HepG2 (cell line): ENCODE measurements around the gene DHX36. TPM values are rescaled to one million over a fixed set of nuclear protein-coding genes. Genes with fewer than 3 reads are reported as not detected.

Source experiments
- ATAC-seq: fragments of 200-7000 bp; cut with Tn5 transposase; 3 replicates; pipeline ENCODE4 v1.9.1; 2020; ENCODE audit warnings: mild to moderate bottlenecking, moderate library complexity
- BruUV-seq: library from RNA; stranded (reverse); fragments of 400-500 nt; replicated peaks from 2 replicates; lab custom pipeline; 2021; lab: Mats Ljungman, UMichigan
- CTCF ChIA-PET: fragments of 300-600 bp; formaldehyde crosslinking; extraction: SDS; loops from one replicate; lab custom pipeline; 2021; ENCODE audit warnings: low total read pairs, inconsistent platforms, low intra/inter-chr PET ratio; lab: Yijun Ruan, JAX
- POLR2A ChIA-PET: fragments of 350-600 bp; sonication (Branson Sonifier 250); formaldehyde crosslinking; loops from one replicate; lab custom pipeline; 2020; ENCODE audit warnings: antibody characterized with exemption, inconsistent platforms; lab: Yijun Ruan, JAX
- DNase-seq: peaks from one replicate; pipeline ENCODE4 v3.0.0-alpha.2; 2015; ENCODE audit warnings: low spot score
- FAIRE-seq: peaks from 3 replicates; lab custom pipeline; 2011; peaks lifted over from hg19 to GRCh38; lab: Jason Lieb, UNC
- H2AFZ ChIP-seq: one replicate; pipeline ENCODE4 v1.6.1; 2011; ENCODE audit warnings: low read length, inconsistent platforms
- H3K27ac ChIP-seq: fragments of 300-600 bp; 3 replicates; pipeline ENCODE4 v1.8.0; 2011; ENCODE audit warnings: mixed run types, mild to moderate bottlenecking, mixed read lengths, low read length, inconsistent platforms; ENCODE audit not compliant: insufficient read depth; ENCODE audit errors: extremely low read length
- H3K27me3 ChIP-seq, 2 experiments: fragments of 200-600 bp in 1 of 2; 2 replicates in 1 of 2; 3 replicates in 1 of 2; pipeline versions ENCODE4 v1.6.0 to v1.8.0; 2011; ENCODE audit warnings: low read length in 2 of 2, mild to moderate bottlenecking in 2 of 2, moderate library complexity in 2 of 2, inconsistent platforms in 1 of 2; ENCODE audit not compliant: insufficient read depth in 2 of 2, control insufficient read depth in 1 of 2
- H3K36me3 ChIP-seq, 2 experiments: fragments of 200-600 bp in 1 of 2; replicated peaks in 1 of 2; 2 replicates in 1 of 2; 3 replicates in 1 of 2; pipeline versions ENCODE4 v1.5.1 to v1.8.0; 2011; ENCODE audit warnings: low read length in 2 of 2, inconsistent platforms in 1 of 2; ENCODE audit not compliant: insufficient read depth in 2 of 2, control insufficient read depth in 1 of 2
- H3K4me1 ChIP-seq: 2 replicates; pipeline ENCODE4 v1.5.1; 2012; ENCODE audit warnings: low read length, inconsistent platforms; ENCODE audit not compliant: insufficient read depth
- H3K4me2 ChIP-seq: 2 replicates; pipeline ENCODE4 v1.6.0; 2011; ENCODE audit warnings: low read depth, low read length, inconsistent platforms
- H3K4me3 ChIP-seq, 3 experiments: fragments of 200-600 bp in 1 of 3; sonication (generic), shearing (Covaris generic) in 1 of 3; replicated peaks in 1 of 3; 2 replicates each; pipeline ENCODE4 v1.5.1; 2011 to 2016; ENCODE audit warnings: low read length in 3 of 3, inconsistent platforms in 2 of 3, low read depth in 2 of 3, mild to moderate bottlenecking in 2 of 3, control low read depth in 1 of 3, mixed read lengths in 1 of 3; ENCODE audit not compliant: insufficient read depth in 1 of 3
- H3K79me2 ChIP-seq: one replicate; pipeline ENCODE4 v1.6.1; 2011; ENCODE audit warnings: low read length, inconsistent platforms; ENCODE audit not compliant: insufficient read depth
- H3K9ac ChIP-seq: 2 replicates; pipeline ENCODE4 v1.6.0; 2011; ENCODE audit warnings: mild to moderate bottlenecking, low read depth, low read length, inconsistent platforms; ENCODE audit not compliant: insufficient read depth
- H3K9me3 ChIP-seq: 2 replicates; pipeline ENCODE4 v1.5.1; 2012; ENCODE audit warnings: mild to moderate bottlenecking, low read length
- H4K20me1 ChIP-seq: 2 replicates; pipeline ENCODE4 v1.6.0; 2011; ENCODE audit warnings: inconsistent platforms, mild to moderate bottlenecking, low read length, moderate library complexity; ENCODE audit not compliant: insufficient read depth
- ARNTL ChIP-seq: sonication (generic); formaldehyde crosslinking; IDR thresholded peaks from 2 replicates; pipeline ENCODE4 v1.4.0; 2020; ENCODE audit warnings: mild to moderate bottlenecking, missing genetic modification reagents
- BRD4 ChIP-seq: sonication (generic); formaldehyde crosslinking; IDR thresholded peaks from 2 replicates; pipeline ENCODE4 v1.4.0; 2020; ENCODE audit warnings: missing genetic modification reagents
- HNRNPK ChIP-seq: fragments of 200-400 bp; formaldehyde crosslinking; IDR thresholded peaks from 2 replicates; pipeline ENCODE4 v1.6.1; 2018; ENCODE audit warnings: low read length, low read depth, moderate library complexity, mild to moderate bottlenecking; ENCODE audit not compliant: poor library complexity, severe bottlenecking
- MEIS1 ChIP-seq: sonication (generic); formaldehyde crosslinking; IDR thresholded peaks from 2 replicates; pipeline ENCODE4 v1.9.0; 2021; ENCODE audit warnings: mild to moderate bottlenecking, missing genetic modification reagents, moderate library complexity, borderline replicate concordance
- ZNF292 ChIP-seq: sonication (generic); formaldehyde crosslinking; IDR thresholded peaks from 2 replicates; pipeline ENCODE4 v1.8.1; 2022; ENCODE audit warnings: mild to moderate bottlenecking, low read depth, missing genetic modification reagents, borderline replicate concordance
- ZNF431 ChIP-seq: sonication (generic); formaldehyde crosslinking; IDR thresholded peaks from 2 replicates; pipeline ENCODE4 v1.9.0; 2022; ENCODE audit warnings: missing genetic modification reagents, low read depth, mild to moderate bottlenecking, borderline replicate concordance
- WGBS: methylation state at CpG from one replicate; pipeline ENCODE4 v1.1.6; 2017; ENCODE audit warnings: low lambda C conversion rate; 5-methylcytosine and 5-hydroxymethylcytosine counted together
- in situ Hi-C: cut with HindIII; loops from 2 replicates; pipeline ENCODE4 v1.10.0; 2017; ENCODE audit warnings: low pct_unique_long_range_greater_than_20kb; ENCODE audit not compliant: extremely low pct_ligation_motif_present
- intact Hi-C: fragments of 100-400 bp; cut with micrococcal nuclease; formaldehyde crosslinking; loops from one replicate; pipeline ENCODE4 v1.10.0; 2022; ENCODE audit not compliant: unreplicated experiment
- polyA plus RNA-seq, 8 experiments: library from polyadenylated mRNA; depleted of rRNA in 3 of 8; stranded (reverse) in 7 of 8; unstranded in 1 of 8; fragments of >200 nt; fragmentation: Illumina TruSeq in 4 of 8; extraction: Trizol in 4 of 8; gene quantifications; 2 replicates each; pipeline versions ENCODE4 v1.2.1 to v1.2.3, GENCODE V29; 2011 to 2016; ENCODE audit warnings: low read depth in 4 of 8, missing spikeins in 1 of 8, mixed read lengths in 1 of 8; ENCODE audit not compliant: insufficient read depth in 1 of 8
- total RNA-seq, 5 experiments: library from RNA; depleted of rRNA; stranded (reverse); fragments of >200 nt; fragmentation: Illumina TruSeq; extraction: Trizol; gene quantifications; 2 replicates each; pipeline ENCODE4 v1.2.3, GENCODE V29; 2016; ENCODE audit warnings: low read depth in 1 of 5
- TF ChIP-seq, protein P1 (sequence below): sonication (generic); formaldehyde crosslinking; IDR thresholded peaks from 2 replicates; pipeline ENCODE4 v1.5.0; 2020; ENCODE audit warnings: mild to moderate bottlenecking, missing genetic modification reagents
- TF ChIP-seq, protein P2 (sequence below): IDR thresholded peaks from 2 replicates; pipeline ENCODE4 v1.6.1; 2016; ENCODE audit warnings: missing compliant biosample characterization, missing genetic modification reagents, borderline replicate concordance
- TF ChIP-seq, protein P3 (sequence below): sonication (generic); formaldehyde crosslinking; IDR thresholded peaks from 2 replicates; pipeline ENCODE4 v1.8.0; 2022; ENCODE audit warnings: mild to moderate bottlenecking, missing genetic modification reagents, borderline replicate concordance

Gene DHX36
- total and polyA plus RNA-seq, 2 of the 13 experiments (the other 11 are each of a cell fraction or from before 2014, with no cell fraction given), result 30.3 to 44.2 TPM

DNA sequence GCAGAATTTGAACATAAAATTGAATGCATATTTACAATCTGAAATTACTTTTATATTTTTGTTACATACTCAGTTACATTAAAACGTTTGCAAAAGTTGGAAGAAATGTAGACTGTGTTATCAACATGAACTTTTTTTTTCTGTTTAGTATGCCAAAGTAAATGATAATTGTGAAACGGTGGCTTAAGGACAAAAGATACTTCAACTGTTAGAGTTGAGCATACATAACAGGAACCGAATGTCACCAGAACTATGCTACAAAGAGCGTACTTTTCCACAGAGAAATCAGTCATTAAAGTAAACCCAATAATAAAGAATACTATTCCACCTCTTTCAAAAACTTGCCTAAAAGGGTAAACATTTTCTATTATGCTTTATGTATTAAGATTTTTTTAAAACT lies 14.3 kb upstream of the DHX36 start:
- DNase-seq (no peak), ATAC-seq (no peak), FAIRE-seq (no peak)
- H3K79me2 ChIP-seq, result no peaks in the 10 kb centered on the region
- intact Hi-C loops (no loop called here), in situ Hi-C loops (no loop called here)
- WGBS, result 2% methylated on average over 4 of the region's 4 CpGs
- no TSS peak for BruUV-seq
- no peaks in the 10 kb centered on the region for H3K4me1 ChIP-seq
- no peak overlapping the region for H3K4me2 ChIP-seq
- H4K20me1 ChIP-seq, result no peaks in the 10 kb centered on the region
- H3K27ac ChIP-seq, result no peak overlapping the region
- H3K4me3 ChIP-seq, result no peak overlapping the region
- TF ChIP-seq ARNTL (CRISPR knock-in tag) (no peak), MEIS1 (no peak)
- H2AFZ ChIP-seq, result no peak overlapping the region
- H3K27me3 ChIP-seq, result 0 out of 5 replicates have a peak, but pooled peaks cover 0 to 3% of the 10 kb centered on the region in 2 experiments
- ChIA-PET POLR2A (no interaction called here), CTCF (no interaction called here)
- no peaks in the 10 kb centered on the region for H3K36me3 ChIP-seq
- no peaks in the 10 kb centered on the region for H3K9me3 ChIP-seq
- no peak overlapping the region for H3K9ac ChIP-seq

DNA sequence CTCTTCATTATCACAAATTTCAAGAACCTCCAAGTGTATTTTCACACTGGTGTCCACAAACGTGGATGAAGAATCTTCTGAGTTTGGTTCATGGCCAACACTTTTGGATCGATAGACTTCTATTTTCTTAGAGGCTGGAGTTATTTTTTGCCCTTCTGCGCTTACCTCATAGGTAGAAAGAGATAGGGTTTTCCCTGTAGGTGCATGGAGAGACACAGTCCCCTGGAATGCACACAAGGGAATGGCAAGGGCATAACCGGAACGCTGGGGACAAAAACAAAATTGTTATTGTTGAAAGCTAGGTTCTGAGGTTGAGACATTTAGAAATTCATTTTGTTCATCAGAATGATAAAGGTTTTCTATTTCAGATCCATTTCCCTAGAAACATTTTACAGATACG lies 13.7 kb upstream of the DHX36 start:
- no peak overlapping the region for H3K27ac ChIP-seq
- 2% methylated on average over 6 of the region's 6 CpGs for WGBS
- no peaks in the 10 kb centered on the region for H4K20me1 ChIP-seq
- POLR2A ChIA-PET, result no interaction called here
- intact Hi-C loops (no loop called here), in situ Hi-C loops (no loop called here)
- no peak overlapping the region for H3K4me2 ChIP-seq
- CTCF ChIA-PET, result no interaction called here
- FAIRE-seq (no peak), ATAC-seq (no peak), DNase-seq (no peak)
- no peaks in the 10 kb centered on the region for H3K9me3 ChIP-seq
- no peaks in the 10 kb centered on the region for H3K79me2 ChIP-seq
- no peak overlapping the region for H2AFZ ChIP-seq
- H3K27me3 ChIP-seq, result 0 out of 5 replicates have a peak, but pooled peaks cover 0 to 3% of the 10 kb centered on the region in 2 experiments
- no TSS peak for BruUV-seq
- no peak overlapping the region for H3K4me3 ChIP-seq
- H3K36me3 ChIP-seq, result no peaks in the 10 kb centered on the region
- no peaks in the 10 kb centered on the region for H3K4me1 ChIP-seq
- no peak overlapping the region for H3K9ac ChIP-seq
- TF ChIP-seq, protein P1, sequence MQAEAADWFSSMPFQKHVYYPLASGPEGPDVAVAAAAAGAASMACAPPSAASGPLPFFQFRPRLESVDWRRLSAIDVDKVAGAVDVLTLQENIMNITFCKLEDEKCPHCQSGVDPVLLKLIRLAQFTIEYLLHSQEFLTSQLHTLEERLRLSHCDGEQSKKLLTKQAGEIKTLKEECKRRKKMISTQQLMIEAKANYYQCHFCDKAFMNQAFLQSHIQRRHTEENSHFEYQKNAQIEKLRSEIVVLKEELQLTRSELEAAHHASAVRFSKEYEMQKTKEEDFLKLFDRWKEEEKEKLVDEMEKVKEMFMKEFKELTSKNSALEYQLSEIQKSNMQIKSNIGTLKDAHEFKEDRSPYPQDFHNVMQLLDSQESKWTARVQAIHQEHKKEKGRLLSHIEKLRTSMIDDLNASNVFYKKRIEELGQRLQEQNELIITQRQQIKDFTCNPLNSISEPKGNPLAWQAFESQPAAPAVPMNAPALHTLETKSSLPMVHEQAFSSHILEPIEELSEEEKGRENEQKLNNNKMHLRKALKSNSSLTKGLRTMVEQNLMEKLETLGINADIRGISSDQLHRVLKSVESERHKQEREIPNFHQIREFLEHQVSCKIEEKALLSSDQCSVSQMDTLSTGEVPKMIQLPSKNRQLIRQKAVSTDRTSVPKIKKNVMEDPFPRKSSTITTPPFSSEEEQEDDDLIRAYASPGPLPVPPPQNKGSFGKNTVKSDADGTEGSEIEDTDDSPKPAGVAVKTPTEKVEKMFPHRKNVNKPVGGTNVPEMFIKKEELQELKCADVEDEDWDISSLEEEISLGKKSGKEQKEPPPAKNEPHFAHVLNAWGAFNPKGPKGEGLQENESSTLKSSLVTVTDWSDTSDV (CRISPR knock-in tag), result no peak
- TF ChIP-seq ZNF292 (no peak), BRD4 (CRISPR knock-in tag) (no peak), HNRNPK (no peak), ZNF431 (no peak)
- TF ChIP-seq, protein P2, sequence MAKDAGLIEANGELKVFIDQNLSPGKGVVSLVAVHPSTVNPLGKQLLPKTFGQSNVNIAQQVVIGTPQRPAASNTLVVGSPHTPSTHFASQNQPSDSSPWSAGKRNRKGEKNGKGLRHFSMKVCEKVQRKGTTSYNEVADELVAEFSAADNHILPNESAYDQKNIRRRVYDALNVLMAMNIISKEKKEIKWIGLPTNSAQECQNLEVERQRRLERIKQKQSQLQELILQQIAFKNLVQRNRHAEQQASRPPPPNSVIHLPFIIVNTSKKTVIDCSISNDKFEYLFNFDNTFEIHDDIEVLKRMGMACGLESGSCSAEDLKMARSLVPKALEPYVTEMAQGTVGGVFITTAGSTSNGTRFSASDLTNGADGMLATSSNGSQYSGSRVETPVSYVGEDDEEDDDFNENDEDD (CRISPR knock-in tag), result no peak
- TF ChIP-seq, protein P3, sequence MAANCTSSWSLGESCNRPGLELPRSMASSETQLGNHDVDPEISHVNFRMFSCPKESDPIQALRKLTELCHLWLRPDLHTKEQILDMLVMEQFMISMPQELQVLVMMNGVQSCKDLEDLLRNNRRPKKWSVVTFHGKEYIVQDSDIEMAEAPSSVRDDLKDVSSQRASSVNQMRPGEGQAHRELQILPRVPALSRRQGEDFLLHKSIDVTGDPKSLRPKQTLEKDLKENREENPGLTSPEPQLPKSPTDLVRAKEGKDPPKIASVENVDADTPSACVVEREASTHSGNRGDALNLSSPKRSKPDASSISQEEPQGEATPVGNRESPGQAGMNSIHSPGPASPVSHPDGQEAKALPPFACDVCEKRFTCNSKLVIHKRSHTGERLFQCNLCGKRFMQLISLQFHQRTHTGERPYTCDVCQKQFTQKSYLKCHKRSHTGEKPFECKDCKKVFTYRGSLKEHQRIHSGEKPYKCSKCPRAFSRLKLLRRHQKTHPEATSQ, result no peak
